Upper lobe of left lung (tissue), 4 donors: ENCODE results near the gene NXPH1.

Source experiments
- CTCF ChIP-seq, 6 experiments: fragments of 450-650 bp in 4 of 6; fragments of 200-600 bp in 2 of 6; sonication (generic) in 2 of 6; IDR thresholded peaks; one replicate each; pipeline ENCODE4 v1.5.1; 2016 to 2019; ENCODE audit warnings: antibody characterized with exemption in 6 of 6
- EP300 ChIP-seq, 4 donors: sonication (generic); formaldehyde crosslinking; IDR thresholded peaks; one replicate each; pipeline ENCODE4 v1.5.1; 2017; ENCODE audit warnings: antibody characterized with exemption in 4 of 4, control low read depth in 2 of 4
- POLR2AphosphoS5 ChIP-seq, 2 donors: sonication (generic); formaldehyde crosslinking; IDR thresholded peaks; one replicate each; pipeline ENCODE4 v1.5.1; 2017; ENCODE audit warnings: antibody characterized with exemption in 2 of 2

DNA sequence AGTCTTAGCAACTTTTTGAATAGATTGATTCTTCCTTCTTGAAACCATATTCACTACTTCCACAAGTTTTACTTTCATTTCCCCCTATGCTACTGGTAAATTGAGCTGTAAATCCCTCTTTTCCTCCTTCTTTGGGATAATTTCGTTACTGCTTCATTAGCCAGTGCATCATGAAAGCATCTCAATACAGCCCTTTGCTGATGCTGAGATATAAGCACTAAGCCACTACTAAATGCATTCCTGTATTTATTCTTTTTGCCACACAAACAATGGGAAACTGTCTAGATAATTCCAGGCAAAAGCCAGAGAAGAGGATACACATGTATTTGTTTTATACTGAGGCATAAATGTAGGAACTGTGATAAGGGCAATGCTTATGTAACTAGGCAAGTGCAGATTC lies 313.9 kb downstream of the NXPH1 start:
- TF ChIP-seq CTCF (IDR thresholded peaks at IDR 0.05) (no peak), POLR2AphosphoS5 (IDR thresholded peaks at IDR 0.05) (no peak), EP300 (IDR thresholded peaks at IDR 0.05) (no peak)
